ENCODE results near the gene MED13L.
"Not testable (repeated sequence)": the region's sequence is repeated elsewhere in the genome, so short reads cannot be mapped to it uniquely, and the experiment has no call there.

Gene MED13L

GRCh38 chr12:116303066-116303465 is 25.6 kb upstream of the MED13L start:
- DNase-seq, result no peak

GRCh38 chr12:116302166-116303058 is 24.9 kb upstream of the MED13L start:
- no peak for DNase-seq

- no peak for DNase-seq
Observed at GRCh38 chr12:116301621-116302020, 24.1 kb upstream of the MED13L start.

GRCh38 chr12:116299665-116300328 is 22.3 kb upstream of the MED13L start:
- no peak for DNase-seq

GRCh38 chr12:116299064-116299463 is 21.6 kb upstream of the MED13L start:
- no peak for DNase-seq

- no peak for DNase-seq
Observed at GRCh38 chr12:116298578-116298977, 21.1 kb upstream of the MED13L start.

- no peak for DNase-seq
Observed at GRCh38 chr12:116297224-116297834, 19.8 kb upstream of the MED13L start.

- DNase-seq, result no peak
Observed at GRCh38 chr12:116295327-116296263, 18.1 kb upstream of the MED13L start.

GRCh38 chr12:116294454-116295165 is 17.1 kb upstream of the MED13L start:
- DNase-seq, result no peak

- no peak for DNase-seq
Observed at GRCh38 chr12:116293687-116294453, 16.4 kb upstream of the MED13L start.

- no peak for DNase-seq
Observed at GRCh38 chr12:116291218-116291617, 13.7 kb upstream of the MED13L start.

- DNase-seq, result no peak
Observed at GRCh38 chr12:116288735-116289134, 11.2 kb upstream of the MED13L start.

GRCh38 chr12:116287842-116288301 is 10.4 kb upstream of the MED13L start:
- no peak for DNase-seq

GRCh38 chr12:116284396-116284795 is 6.9 kb upstream of the MED13L start:
- no peak for DNase-seq

GRCh38 chr12:116283881-116284280 is 6.4 kb upstream of the MED13L start:
- not testable (repeated sequence) for DNase-seq

GRCh38 chr12:116282371-116283286 is 5.1 kb upstream of the MED13L start:
- DNase-seq, result no peak

GRCh38 chr12:116280595-116281290 is 3.2 kb upstream of the MED13L start:
- no peak for DNase-seq

GRCh38 chr12:116278667-116279066 is 1.2 kb upstream of the MED13L start:
- DNase-seq, result no peak

- no peak for DNase-seq
Observed at GRCh38 chr12:116278279-116278626, 760 bp upstream of the MED13L start.

Measured in SW 1271 (cell line).